SH-SY5Y (cell line): ENCODE results near the gene WDFY4.

Experiments used
- GATA2 ChIP-seq: IDR thresholded peaks from 2 replicates; pipeline ENCODE4 v1.6.1; 2011; ENCODE audit warnings: mild to moderate bottlenecking, low read depth, low read length
- GATA3 ChIP-seq: IDR thresholded peaks from 2 replicates; pipeline ENCODE4 v1.6.1; 2011; ENCODE audit warnings: low read depth, mild to moderate bottlenecking, low read length, moderate library complexity

- TF ChIP-seq GATA2 (no peak), GATA3 (no peak)
Measured at GRCh38 chr10:48782386-48782785, 97.7 kb downstream of the WDFY4 start.
